Heart left ventricle (tissue), 16 donors: ENCODE data around the gene GABRR3. TPM values are rescaled to one million over a fixed set of nuclear protein-coding genes. Genes with fewer than 3 reads are reported as not detected.

Experiments
- ATAC-seq, 4 donors: fragments of 200-7000 bp; cut with Tn5 transposase; one replicate each; pipeline ENCODE4 v1.9.1; 2020 to 2022; ENCODE audit warnings: moderate library complexity in 4 of 4, mild to moderate bottlenecking in 3 of 4, moderate number of reproducible peaks in 1 of 4
- DNase-seq, 5 donors: peaks; one replicate each; pipeline ENCODE4 v3.0.0-alpha.2; 2020
- H3K27ac ChIP-seq, 12 donors: fragments of 200-600 bp; sonication (generic) in 4 of 12; one replicate each; pipeline versions ENCODE4 v1.5.0 to v1.8.0; 2016 to 2022; ENCODE audit warnings: mild to moderate bottlenecking in 2 of 12
- H3K27me3 ChIP-seq, 9 donors: fragments of 200-600 bp; sonication (generic) in 2 of 9; one replicate each; pipeline versions ENCODE4 v1.5.1 to v1.8.0; 2016 to 2022; ENCODE audit warnings: mild to moderate bottlenecking in 3 of 9
- H3K36me3 ChIP-seq, 9 donors: fragments of 200-600 bp; sonication (generic) in 2 of 9; one replicate each; pipeline versions ENCODE4 v1.5.0 to v1.8.0; 2018 to 2022; ENCODE audit warnings: mild to moderate bottlenecking in 2 of 9
- H3K4me1 ChIP-seq, 12 donors: fragments of 200-600 bp; sonication (generic) in 4 of 12; one replicate each; pipeline versions ENCODE4 v1.5.0 to v1.8.0; 2016 to 2022; ENCODE audit warnings: mild to moderate bottlenecking in 3 of 12
- H3K4me3 ChIP-seq, 12 donors: fragments of 200-600 bp; sonication (generic) in 4 of 12; one replicate each; pipeline versions ENCODE4 v1.5.0 to v1.8.0; 2017 to 2022; ENCODE audit warnings: mild to moderate bottlenecking in 9 of 12, moderate library complexity in 4 of 12
- H3K9me3 ChIP-seq, 12 donors: fragments of 200-600 bp; sonication (generic) in 4 of 12; one replicate each; pipeline versions ENCODE4 v1.5.0 to v1.8.0; 2016 to 2022; ENCODE audit warnings: mild to moderate bottlenecking in 1 of 12
- CTCF ChIP-seq, 12 donors: fragments of 200-600 bp; sonication (generic) in 4 of 12; IDR thresholded peaks; one replicate each; pipeline versions ENCODE4 v1.5.0 to v1.8.0; 2018 to 2022; ENCODE audit warnings: antibody characterized with exemption in 12 of 12, mild to moderate bottlenecking in 5 of 12
- POLR2A ChIP-seq, 2 donors: fragments of 450-650 bp; IDR thresholded peaks; one replicate each; pipeline ENCODE4 v1.6.1; 2017; ENCODE audit warnings: antibody characterized with exemption in 2 of 2, mild to moderate bottlenecking in 2 of 2, moderate library complexity in 2 of 2
- WGBS, 4 donors: extraction: QIAGEN DNeasy Blood & Tissue Kit in 2 of 4; methylation state at CpG; one replicate each; pipeline versions ENCODE4 v1.1.5 to v1.1.7; 2013 to 2018; 5-methylcytosine and 5-hydroxymethylcytosine counted together
- intact Hi-C, 10 donors: fragments of 100-400 bp; cut with DNase I; formaldehyde crosslinking; loops; one replicate each; pipeline versions ENCODE4 v1.11.1 to v1.14.2; 2022
- polyA plus RNA-seq, 2 donors: library from polyadenylated mRNA; stranded (reverse); fragments of 200-250 nt; gene quantifications; one replicate each; pipeline ENCODE4 v1.2.3, GENCODE V29; 2013
- total RNA-seq, 9 donors: library from RNA; depleted of rRNA in 2 of 9; stranded (reverse); fragments of >200 nt in 2 of 9; fragmentation: NEBNext Ultra II Directional in 3 of 9; extraction: Animal tissue kit (Norgen Biotek cat#: 25700) in 3 of 9; gene quantifications; one replicate each; pipeline versions ENCODE4 v1.1.0 to v1.2.4, GENCODE V29; 2016 to 2023
- donor health status: ischemic (EF 13 %, LVEDD 7.1; RV severe dilation, severe dysfunction).
- donor health status: healthy with polysubstance abuse.
- donor health status: DM: no; HTN: yes; CAD: no.
- donor health status: DM: no; HTN: no; CAD: no.
- donor health status: ischemic (EF 25% LVEDD 6.9; RV normal size, moderate dysfunction).
- donor health status: ischemic (EF 25% LVEDD 5.7; RV mildly dilated, moderate dysfunction).
- donor health status: healthy.
- donor health status: DM: yes; HTN: yes; CAD: no.
- donor health status: ischemic (EF 35%, LVEDD 5.7; RV mildly dilated, moderate dysfunction).
- donor health status: nonischemic (EF 11% LVEDD 7.7; RV severe dilation, severe dysfunction).
- donor health status: DM: yes; HTN: yes; CAD: no.
- donor health status: PGD.
- donor health status: ischemic (EF 29% LVEDD 5.4; RV normal size, mild dysfunction).
- donor health status: nonischemic (EF 23%, LVEDD 6.1; RV moderate dilation, normal function).

The GABRR3 gene
- total and polyA plus RNA-seq, 11 donors, result not detected

GRCh38 chr3:97967966-97968365, 67.1 kb downstream of the GABRR3 start:
- DNase-seq, result no peak
- intact Hi-C loops, result no loop called here
- Histone ChIP-seq H3K27ac (no peak overlapping the region), H3K4me3 (no peak overlapping the region), H3K27me3 (no peaks in the 10 kb centered on the region), H3K4me1 (peaks cover 0 to 28% (median 13%) of the 10 kb centered on the region in 12 donors), H3K36me3 (peaks cover 0 to 20% (median 6%) of the 10 kb centered on the region in 9 donors), H3K9me3 (no peaks in the 10 kb centered on the region)
- WGBS, 4 donors, result 93 to 96% (median 94%) methylated on average over 8 of the region's 8 CpGs
- no peak for ATAC-seq
- no peak for TF ChIP-seq POLR2A (IDR thresholded peaks at IDR 0.05)
- TF ChIP-seq CTCF (IDR thresholded peaks at IDR 0.05), result no peak

GRCh38 chr3:97960993-97961766, 73.9 kb downstream of the GABRR3 start:
- DNase-seq (no peak), ATAC-seq (no peak)
- Histone ChIP-seq H3K4me1 (peaks cover 0 to 36% (median 6%) of the 10 kb centered on the region in 12 donors), H3K27ac (peak overlapping the region in 1 of 12 donors; percentile 11), H3K27me3 (no peaks in the 10 kb centered on the region), H3K9me3 (no peaks in the 10 kb centered on the region), H3K4me3 (peak overlapping the region in 1 of 12 donors; percentile 1), H3K36me3 (peaks cover 0 to 53% (median 18%) of the 10 kb centered on the region in 9 donors)
- WGBS, 4 donors, result 75 to 83% (median 78%) methylated on average over 8 of the region's 8 CpGs
- intact Hi-C loops, result no loop called here
- no peak for TF ChIP-seq POLR2A (IDR thresholded peaks at IDR 0.05)
- TF ChIP-seq CTCF (IDR thresholded peaks at IDR 0.05), result no peak

- intact Hi-C loops, result no loop called here
- no peak overlapping the region for H3K27ac ChIP-seq
- DNase-seq (no peak), ATAC-seq (no peak)
- WGBS, 4 donors, result 75 to 85% (median 82%) methylated on average over 5 of the region's 5 CpGs
- peak overlapping the region in 1 of 12 donors; percentile 1 for H3K4me3 ChIP-seq
- no peak for TF ChIP-seq CTCF (IDR thresholded peaks at IDR 0.05)
- TF ChIP-seq POLR2A (IDR thresholded peaks at IDR 0.05), result no peak
- peaks cover 0 to 36% (median 6%) of the 10 kb centered on the region in 12 donors for H3K4me1 ChIP-seq
- no peaks in the 10 kb centered on the region for H3K27me3 ChIP-seq
- H3K36me3 ChIP-seq, result peaks cover 0 to 53% (median 13%) of the 10 kb centered on the region in 9 donors
- no peaks in the 10 kb centered on the region for H3K9me3 ChIP-seq
Measured at GRCh38 chr3:97960551-97960950, 74.6 kb downstream of the GABRR3 start.

- Histone ChIP-seq H3K4me3 (no peak overlapping the region), H3K9me3 (no peaks in the 10 kb centered on the region), H3K4me1 (peaks cover 0 to 36% (median 6%) of the 10 kb centered on the region in 12 donors), H3K27ac (no peak overlapping the region), H3K36me3 (peaks cover 0 to 58% (median 20%) of the 10 kb centered on the region in 9 donors), H3K27me3 (no peaks in the 10 kb centered on the region)
- TF ChIP-seq POLR2A (IDR thresholded peaks at IDR 0.05), result no peak
- TF ChIP-seq CTCF (IDR thresholded peaks at IDR 0.05), result no peak
- WGBS, 4 donors, result 88 to 96% (median 90%) methylated on average over 5 of the region's 5 CpGs
- ATAC-seq (no peak), DNase-seq (no peak)
- intact Hi-C loops, result no loop called here
Measured at GRCh38 chr3:97959872-97960271, 75.2 kb downstream of the GABRR3 start.
